Subcutaneous adipose tissue (tissue), 4 donors: ENCODE data around the gene G3BP2. TPM values are rescaled to one million over a fixed set of nuclear protein-coding genes. Genes with fewer than 3 reads are reported as not detected.

Source experiments
- CTCF ChIP-seq: fragments of 450-650 bp; IDR thresholded peaks from one replicate; pipeline ENCODE4 v1.5.1; 2016; ENCODE audit warnings: low read depth, mild to moderate bottlenecking, control low read depth, antibody characterized with exemption, moderate library complexity
- total RNA-seq, 4 donors: library from RNA; depleted of rRNA; stranded (reverse); fragments of >200 nt; gene quantifications; one replicate each; pipeline ENCODE4 v1.1.0, GENCODE V29; 2016

G3BP2 gene
- total RNA-seq, 4 donors from 2014 or later = 52.9 to 88.4 (median 68.8) TPM

- no peak for TF ChIP-seq CTCF
These were observed 10.6 kb downstream of the G3BP2 start for GRCh38 chr4:75662626-75663025.

GRCh38 chr4:75660491-75660890, 12.7 kb downstream of the G3BP2 start:
- TF ChIP-seq CTCF = no peak

GRCh38 chr4:75659512-75660031, 13.6 kb downstream of the G3BP2 start:
- no peak for TF ChIP-seq CTCF

GRCh38 chr4:75658876-75659275, 14.3 kb downstream of the G3BP2 start:
- TF ChIP-seq CTCF = no peak

GRCh38 chr4:75655562-75655961, 17.6 kb downstream of the G3BP2 start:
- TF ChIP-seq CTCF = no peak

- TF ChIP-seq CTCF = no peak
These were observed 18.3 kb downstream of the G3BP2 start for GRCh38 chr4:75654905-75655304.

- no peak for TF ChIP-seq CTCF
These were observed 19.2 kb downstream of the G3BP2 start for GRCh38 chr4:75653845-75654503.
